ENCODE results near the gene STIMATE.
A peak's percentile ranks its signal among the peaks of the same experiment; 100 is the strongest.

STIMATE gene

DNA sequence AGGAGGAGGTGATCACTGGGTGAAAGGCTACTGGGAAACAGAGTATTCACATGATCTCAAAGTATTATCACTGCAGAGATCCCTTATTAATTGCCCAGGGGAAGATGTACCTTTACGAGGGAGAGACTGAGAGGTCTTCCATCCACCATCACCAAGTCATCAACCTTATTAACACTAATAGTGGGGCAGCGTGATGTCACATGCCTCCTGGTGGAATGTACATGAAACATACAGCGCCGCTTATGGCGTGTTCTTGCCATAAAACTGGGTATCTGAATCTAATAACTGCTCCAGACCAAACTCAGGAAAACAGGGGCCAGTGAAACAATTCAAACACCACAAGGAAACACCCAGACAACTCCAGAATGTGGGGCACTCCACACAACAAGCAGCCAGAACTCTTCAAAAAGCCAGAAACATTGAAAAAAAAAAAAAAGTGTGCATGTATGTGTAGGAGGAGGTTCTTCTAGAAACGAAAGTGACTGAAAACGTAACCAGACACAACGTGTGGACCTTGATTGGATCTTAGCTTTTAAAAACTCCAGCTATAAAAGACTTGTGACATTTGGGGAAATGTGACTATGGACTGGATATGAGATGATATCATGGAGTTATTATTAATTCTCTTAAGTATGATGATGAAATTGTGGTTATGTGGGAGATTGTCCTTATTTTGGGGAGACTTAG lies 4.6 kb downstream of the STIMATE start:
- DNase-seq, result peak; percentile 98

DNA sequence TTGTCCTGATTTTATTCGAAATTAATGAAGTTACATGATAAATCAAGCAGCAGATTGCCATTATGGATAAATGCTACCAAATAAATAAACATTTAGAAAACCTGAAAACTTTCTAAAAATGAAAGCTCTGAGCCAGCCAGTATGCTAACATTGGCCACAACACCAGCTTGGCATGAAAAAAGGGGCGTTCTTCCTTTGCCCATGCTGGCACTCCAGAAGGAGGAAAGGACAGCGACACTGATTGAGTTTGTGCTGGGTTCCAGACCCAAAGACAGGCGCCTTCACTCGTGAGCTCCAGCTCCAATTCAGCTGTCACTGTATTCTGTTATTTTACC lies 5.1 kb downstream of the STIMATE start:
- DNase-seq, result no peak

DNA sequence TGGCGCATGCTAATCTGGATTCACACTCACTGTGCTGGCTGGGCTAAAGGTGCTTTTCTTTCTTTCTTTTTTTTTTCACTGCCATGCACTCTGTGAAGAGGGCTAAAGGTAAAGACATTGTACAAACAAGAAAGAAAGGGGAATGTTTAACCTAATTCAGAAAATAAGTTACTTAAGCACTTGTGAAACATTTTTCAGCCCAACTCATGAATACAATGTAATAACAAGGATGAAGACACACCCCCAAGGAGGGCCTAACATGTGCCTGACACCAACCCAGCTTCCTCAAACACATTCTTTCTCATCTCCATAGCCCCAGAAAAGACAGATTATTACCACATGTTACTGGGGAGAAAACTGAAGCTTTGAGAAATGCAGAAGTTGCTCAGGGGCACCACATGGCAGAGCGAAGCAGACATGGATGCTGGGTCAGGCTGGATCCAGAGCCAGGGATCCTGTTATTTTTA lies 5.7 kb downstream of the STIMATE start:
- DNase-seq, result peak; percentile 98

DNA sequence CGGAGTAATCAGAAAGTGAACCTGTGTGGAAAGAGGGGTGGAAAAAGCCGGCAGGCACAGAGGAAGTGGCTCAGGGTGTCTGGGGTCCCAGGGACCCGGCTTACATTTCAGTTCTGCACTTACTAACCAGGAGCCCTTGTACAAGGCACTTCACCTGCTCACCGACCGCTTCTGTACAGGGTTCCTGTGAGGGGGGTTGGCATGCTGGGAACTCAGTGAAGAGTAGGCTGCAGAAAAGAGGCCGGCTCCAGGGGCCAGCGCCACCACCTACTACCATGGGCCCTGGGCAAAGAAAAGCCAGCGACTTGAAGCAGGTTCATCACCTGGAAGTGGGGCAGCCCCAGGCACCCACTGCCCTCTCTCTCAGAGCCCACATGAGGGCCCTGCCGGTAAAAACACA lies 6.2 kb downstream of the STIMATE start:
- DNase-seq, result no peak

DNA sequence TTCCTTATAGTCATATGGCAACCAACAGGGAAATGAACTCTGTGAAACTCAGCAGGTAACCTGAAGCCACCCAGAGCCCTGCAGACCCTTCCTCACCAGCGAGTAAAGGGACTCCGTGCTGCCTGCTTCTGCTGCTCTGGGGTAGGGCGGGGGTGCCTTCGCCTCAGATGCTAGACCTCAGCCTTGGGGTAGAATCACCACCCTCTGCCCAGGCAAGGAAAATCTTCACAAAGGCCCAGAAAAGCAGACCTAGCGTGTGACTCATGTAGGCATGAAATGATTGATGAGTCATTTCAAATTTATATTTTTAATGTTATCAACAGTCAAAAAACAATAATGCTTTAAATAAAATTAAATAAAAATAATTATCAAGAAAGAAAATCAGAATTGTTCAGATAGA lies 6.6 kb downstream of the STIMATE start:
- peak; percentile 48 for DNase-seq

DNA sequence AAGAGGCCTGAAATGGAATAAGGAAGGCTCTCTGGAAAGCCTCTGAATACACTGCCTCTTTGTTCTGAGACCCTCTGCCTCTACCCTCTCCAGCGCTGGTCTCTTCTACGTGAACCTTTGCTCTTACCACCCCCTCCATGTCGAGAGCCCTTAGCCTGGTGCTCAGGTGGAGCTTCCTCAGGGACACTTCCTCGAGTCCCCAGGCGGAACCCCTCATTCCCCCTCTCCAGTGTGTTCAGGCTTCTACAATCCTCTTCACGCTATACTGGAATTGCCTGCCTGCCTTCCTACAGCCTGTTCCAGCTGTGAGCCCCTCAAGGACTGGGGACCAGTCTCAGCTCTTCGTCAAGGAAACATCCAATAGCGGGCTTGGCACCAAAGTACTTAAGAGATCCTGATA lies 7.4 kb downstream of the STIMATE start:
- no peak for DNase-seq

DNA sequence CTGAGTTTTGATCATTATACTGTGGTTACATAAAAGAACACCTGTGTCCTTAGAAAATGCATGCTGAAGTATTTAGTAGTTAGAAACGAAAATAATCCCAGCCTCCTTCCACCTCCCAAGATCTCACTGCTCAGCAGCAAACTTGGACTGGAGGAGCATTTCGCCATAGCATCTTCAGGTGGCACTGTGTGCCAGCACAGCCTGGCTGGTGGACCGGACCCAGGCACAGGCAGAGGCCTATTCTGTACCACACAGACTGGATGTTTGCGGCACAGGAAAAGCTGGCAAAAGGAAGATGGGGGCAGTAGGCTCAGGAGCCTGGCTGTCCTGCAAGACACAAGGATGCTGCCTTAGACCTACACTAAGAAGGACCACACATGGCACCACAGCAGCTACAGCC lies 10.2 kb downstream of the STIMATE start:
- DNase-seq, result no peak

DNA sequence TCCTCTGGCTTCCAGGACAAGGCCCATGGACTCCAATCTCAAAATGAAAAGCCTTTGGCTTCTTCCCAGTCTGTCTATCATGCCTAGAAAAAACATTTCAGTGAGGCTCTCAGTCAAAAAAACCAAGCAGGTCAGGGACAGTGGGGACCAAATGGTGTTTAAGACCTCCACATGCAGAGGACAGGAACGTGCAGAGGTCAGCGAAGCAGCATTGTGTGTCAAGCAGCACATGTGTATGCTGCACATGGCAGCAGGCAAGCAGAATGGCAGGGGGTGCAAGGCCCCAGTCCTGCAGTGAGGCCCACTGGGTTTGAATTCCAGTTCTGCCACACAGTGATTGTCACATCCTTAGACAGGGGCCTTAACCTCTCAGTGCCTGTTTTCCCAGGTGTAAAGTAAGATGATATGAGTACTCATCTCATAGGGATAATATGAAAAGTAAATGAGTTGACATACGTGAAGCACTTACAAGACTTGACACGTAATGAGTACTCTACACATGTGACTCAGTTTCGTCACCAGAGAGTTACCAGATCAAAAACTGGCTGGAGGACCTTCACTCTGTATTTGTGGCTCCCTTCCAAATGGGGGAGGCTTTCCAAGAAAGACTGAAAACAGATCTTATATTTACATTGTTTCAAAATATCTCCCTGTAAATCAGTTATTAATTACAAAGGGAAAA lies 11.2 kb downstream of the STIMATE start:
- DNase-seq, result no peak

DNA sequence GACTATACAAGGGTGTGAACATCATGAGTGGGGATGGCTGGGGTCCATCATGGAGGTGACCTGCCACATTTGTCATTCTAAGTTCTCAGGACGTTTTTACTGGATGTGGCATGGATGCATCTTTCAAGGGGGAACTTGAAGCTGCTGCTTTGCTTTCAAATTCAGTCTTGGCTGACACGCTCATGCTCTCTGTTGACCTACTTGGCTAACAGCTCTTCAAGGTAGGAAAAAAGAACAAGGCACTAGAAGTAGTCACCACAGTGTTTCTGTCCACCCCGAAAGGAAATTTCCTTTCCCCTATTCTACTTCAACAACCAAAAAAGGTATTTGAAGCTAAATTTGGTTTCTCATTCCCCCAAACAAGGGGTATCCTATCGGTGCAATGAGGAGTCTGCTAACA lies 15.0 kb downstream of the STIMATE start:
- DNase-seq, result no peak

DNA sequence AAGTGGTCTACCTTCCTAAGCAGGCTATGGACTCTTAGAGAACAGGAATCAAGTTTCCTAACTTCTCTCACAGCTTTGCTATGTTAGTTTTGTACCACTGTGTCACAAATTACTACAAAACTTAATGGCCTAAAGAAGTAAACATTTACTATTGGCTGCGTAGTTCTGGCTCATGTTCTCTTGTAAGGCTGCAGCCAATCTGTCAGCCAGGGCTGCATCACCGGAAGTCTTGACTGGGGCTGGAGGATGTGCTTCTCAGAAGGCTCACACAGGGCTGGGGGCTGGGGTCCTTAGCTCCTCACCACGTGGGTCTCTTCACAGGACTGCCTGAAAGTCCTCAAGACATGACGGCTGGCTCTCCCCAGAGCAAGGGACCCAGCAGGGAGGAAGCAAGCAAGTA lies 15.5 kb downstream of the STIMATE start:
- DNase-seq, result no peak

DNA sequence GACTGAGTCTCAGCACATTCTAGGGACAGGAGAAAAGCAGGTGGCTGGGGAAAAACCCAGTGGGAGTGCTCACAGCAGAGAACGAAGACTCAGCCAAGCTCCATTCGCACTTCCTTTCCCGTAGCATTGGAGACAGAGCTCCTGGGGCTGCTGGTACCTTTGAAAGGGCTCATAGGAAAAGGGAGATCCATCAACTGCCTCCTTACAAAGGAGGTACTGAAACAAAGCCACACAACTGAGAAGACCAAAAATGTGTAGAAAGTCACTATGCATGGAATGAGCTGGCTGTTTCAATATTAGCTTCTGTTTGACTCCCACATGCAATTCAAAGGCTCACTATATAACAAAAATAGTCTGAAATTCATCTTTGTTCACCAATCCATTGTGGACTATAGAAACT lies 16.9 kb downstream of the STIMATE start:
- no peak for DNase-seq

DNA sequence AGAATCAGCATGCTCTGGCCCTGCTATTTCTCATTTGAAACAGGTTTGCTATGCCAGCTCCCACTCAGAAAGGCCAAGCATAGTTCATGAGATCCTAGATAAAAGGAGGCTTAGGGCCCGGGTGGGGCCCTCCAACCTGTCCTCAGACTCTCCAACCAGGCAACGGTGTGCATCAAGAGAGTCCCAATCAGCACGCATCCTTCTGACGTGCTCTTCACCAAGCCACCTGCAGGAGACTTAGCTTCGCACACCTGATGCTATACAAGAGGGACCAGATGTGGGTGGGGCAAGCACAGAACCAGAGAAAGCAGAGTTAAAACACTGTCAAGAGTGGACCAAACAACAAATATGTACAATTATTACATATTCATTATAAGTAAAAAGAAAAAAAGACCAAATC lies 17.3 kb downstream of the STIMATE start:
- DNase-seq, result no peak

DNA sequence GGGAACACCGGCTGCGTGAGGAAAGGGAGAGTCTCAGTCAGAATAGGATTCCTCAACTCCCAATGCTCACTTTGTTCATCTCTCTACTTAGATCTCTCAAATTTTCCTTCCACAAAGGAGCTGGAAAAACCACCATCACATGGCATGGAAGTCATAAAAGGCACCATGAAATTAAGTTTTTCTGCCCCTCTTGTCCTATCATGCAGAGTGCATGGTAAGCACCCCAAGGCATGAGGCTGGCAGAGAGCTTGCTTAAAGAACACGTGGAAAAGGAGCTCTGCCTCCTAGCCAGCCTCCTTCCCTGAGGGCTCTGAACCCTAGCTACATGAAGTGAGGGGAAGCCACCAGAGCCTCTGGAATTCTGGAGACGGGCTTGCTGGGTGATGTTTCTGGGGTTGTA lies 17.8 kb downstream of the STIMATE start:
- DNase-seq, result no peak

DNA sequence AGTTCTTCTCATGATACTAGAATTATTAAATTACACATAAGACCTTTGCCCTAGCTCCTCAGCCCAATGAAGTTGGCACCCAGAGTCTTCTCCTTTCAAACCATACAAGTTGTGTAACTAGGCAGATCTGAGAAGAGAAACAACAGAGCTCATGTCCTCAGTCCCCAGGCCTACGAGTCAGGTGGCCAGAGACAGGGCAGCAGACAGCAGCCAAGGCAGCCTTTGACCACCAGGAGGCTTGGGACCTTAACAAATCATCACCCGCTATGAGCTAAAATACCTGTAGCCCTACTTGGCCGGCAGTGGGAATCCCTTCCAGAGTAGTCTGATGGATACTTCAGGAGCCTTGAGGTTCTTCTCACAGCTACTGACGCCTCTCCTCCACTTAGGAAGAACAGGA lies 18.3 kb downstream of the STIMATE start:
- DNase-seq, result no peak

DNA sequence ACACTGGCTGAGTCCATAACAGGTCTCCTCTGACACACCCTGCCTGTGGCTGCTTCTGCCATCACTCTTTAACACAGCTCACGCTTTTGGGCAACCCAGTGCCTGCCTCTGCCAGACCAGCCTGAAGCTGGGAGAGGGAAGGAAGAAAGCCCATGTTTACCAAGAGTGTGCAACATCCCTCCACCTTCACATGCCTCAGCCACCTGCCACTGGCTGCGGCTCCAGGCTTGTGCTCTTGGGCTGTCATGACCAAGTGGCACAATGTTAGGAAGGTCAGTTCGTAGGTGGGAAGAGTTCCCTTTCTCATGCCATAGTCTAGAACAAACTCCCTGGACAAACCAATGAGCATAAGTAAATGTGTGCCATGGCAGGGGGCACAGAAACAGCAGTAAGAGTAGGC lies 20.3 kb downstream of the STIMATE start:
- DNase-seq, result no peak

DNA sequence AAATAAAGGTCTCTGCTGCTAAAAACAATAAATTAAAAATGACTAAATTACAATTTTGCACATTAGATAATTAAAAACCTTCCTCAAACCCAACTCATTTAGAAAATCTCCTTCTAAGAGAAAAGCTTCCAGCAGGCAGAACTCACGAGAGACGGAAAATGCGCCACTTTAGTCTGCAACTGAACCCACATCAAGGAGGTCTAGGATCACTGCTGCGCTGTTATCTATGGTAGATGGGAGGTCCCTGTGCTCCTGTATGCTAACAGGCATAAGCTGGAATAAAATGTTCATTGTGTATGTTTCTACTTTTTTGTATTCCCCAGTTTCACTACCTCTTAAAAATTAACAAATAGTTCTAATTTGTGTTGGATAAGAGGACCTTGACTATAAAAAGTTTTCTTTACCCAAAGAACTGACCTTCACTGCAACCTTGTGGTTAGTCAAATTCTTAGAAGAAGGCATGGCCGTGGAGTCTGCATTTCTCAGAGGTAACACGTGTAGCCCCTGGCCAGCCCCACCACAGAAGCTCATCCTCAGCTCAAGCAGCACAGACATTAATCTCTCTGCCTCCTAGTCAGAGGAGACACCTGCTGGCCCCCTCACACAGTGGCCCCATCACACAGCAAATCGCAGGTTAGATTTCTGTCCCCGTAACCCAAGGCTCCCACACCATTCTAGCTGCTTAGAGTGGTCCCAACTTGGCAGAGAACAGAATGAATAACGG lies 22.3 kb downstream of the STIMATE start:
- DNase-seq, result no peak

DNA sequence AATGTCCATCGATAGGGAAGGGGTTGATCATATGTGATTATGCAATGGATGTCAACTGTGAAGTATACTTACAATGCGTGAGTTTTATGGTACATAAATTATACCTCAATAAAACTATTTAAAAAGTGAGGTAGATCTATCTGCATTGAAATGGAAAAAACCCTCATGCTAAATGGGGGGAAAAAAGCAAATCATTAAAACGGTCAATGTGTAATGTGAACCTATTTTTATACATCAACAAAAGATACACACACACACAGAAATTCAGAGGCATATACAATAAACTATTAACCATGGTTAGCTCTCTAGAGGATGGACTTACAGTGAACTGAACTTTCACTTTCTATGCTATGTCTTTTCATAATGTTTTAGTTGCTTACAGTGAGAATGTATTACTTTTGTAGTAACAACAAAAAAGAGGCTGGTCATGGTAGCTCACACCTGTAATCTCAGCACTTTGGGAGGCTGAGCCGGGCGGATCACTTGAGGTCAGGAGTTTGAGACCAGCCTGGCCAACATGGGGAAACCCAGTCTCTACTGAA lies 23.1 kb downstream of the STIMATE start:
- no peak for DNase-seq

DNA sequence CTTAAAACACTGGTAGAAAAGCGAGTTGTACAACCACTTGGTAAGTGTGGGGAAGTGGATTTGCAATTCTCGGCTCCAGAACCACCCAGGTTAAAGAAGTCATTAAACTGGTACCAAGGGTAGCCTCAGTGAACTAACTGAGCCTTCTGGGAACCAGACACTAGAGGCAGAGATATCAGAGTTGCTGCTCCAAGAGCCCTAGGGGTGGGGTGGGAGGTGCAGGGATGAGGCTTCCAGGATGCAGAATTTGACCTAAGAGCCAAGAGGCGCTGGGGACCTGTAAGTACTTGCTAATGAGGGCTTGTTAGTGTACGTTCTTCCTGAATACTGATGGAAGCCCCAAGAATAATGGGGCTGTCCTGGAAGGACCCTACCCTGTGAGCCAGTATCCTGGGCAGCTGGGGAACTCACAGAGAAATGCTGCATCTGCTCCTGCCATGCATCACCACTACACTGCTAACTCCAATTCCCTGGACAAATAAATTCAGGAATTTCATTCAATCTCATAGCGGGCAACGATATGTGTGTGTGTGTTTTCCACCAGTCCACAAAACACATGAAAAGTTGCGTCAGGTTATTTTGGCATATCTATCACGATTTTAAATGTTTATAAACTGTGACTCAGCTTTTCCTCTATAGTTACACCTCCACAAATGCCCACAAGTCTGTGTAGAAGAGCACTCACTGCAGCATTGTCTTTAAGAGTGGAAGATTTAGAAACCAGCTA lies 23.8 kb downstream of the STIMATE start:
- DNase-seq, result no peak

DNA sequence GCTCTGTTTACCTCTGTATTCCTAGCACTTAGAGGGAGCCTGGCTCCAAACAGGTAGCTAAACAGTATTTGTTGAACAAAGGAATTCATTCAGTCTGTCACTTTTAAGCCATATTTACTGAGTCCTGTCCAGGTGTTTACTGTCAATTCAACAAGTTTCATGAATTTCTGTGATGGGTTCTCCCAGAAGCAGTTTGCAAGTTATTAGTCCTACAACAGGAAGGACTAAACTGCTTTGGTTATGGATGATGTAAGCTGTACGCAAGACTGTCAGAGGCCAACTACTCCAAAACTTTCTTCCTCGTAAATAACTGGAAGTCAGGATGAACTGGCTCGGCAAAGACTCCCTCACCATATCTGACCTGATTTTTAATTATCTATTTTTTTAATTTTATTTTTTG lies 25.1 kb downstream of the STIMATE start:
- no peak for DNase-seq

DNA sequence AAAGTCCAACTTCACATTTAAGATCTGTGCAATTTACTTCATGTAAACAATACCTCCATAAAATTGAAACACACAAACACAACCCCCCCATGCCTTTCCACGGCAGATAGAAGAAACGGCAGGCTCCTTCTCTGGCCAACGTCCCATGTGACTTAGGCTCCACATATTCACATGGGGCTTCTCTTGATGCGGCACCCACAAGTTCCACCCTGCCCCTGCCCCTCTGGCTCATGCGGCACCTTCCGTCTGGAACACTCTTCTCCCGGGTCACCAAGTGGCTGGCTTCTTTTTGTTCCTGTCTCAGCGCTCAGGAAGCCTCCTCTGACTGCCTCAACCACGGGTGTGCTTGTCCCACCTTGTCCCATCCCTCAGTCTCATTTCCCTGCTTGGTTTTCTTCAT lies 25.6 kb downstream of the STIMATE start:
- no peak for DNase-seq

DNA sequence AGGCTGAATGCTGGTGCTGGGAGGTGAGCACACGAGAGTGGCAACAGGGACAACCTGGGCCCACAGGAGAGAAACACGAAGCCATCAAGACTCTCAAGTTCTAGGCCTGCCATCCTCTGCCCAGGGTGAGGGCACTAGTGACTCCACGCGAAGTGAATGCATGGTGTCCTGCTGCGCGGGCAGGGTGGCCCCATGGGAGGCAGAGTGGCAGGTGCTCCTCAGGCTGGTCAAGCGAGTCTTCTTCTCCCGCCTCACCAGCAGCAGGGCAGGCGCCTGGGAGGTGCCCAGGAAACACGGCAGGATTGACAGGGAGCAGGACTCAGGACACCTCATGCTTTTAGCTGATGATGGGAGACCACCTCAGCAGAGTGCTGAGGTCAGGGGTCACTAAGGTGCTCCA lies 26.9 kb downstream of the STIMATE start:
- DNase-seq, result no peak

DNA sequence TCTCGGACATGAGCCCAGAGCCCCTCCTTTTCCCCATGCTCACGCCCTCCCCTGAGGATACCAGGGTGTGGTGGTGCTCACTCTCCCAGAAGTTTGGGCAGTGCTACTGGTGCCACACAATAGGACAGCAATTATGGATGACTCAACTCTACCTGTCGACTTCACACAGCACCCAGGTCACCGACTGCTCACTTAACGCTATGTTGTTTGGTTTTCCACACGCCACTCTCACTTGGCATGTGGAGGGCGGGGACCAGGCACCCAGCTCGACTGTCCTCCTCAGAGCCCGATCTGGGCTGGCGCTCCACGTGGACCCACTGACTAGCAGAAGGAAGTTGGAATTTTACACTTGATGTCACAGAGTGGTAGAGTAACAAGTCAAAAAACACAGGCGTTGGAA lies 30.9 kb downstream of the STIMATE start:
- no peak for DNase-seq

DNA sequence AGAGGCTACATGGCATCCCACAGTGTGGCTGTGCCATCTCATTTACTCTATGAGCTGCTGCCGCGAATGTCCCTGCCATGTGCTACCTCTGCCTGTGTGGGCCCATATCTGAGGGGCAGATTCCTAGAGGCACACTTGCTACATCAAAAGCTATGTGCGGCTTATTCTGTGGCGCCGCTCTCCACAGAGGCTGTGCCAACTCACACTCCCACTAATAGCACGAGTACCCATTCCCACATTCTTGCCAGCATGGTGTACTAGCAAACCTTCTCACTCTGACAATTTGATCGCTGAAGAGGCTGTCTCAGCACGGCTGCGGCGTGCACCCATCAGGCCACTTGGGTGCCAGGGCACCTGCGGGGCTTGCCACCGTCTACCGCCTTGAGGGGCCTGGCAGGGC lies 31.4 kb downstream of the STIMATE start:
- no peak for DNase-seq

DNA sequence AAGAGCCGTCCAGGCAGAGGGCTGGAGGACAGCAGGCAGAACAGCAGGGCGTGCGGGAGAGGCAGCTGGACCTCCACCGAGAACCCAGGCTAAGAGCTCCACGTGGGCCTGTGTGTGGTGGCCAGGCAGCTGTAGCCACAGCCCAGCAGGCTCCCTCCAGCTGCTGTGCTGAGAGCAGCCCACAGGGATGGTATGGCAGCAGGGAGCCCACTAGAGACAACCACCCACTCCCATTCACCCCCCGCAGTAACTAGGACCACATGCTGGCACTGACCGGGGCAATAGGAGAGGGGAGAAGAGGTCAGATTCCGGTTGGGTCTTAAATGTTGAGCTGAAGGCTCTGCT lies 37.0 kb downstream of the STIMATE start:
- DNase-seq, result no peak

All from inflammatory macrophage treated with lipopolysaccharide for 4 hours (primary cell).